HG02759 (cell line): ENCODE results near the gene ATP5PO.
"Not testable (repeated sequence)": the region's sequence is repeated elsewhere in the genome, so short reads cannot be mapped to it uniquely, and the experiment has no call there.

ENCODE experiments used
- ATAC-seq: cut with Tn5 transposase; IDR thresholded peaks from one replicate; pipeline ENCODE4 v1.9.1; 2021; ENCODE audit warnings: mild to moderate bottlenecking, moderate library complexity; ENCODE audit not compliant: unreplicated experiment

The ATP5PO gene

DNA sequence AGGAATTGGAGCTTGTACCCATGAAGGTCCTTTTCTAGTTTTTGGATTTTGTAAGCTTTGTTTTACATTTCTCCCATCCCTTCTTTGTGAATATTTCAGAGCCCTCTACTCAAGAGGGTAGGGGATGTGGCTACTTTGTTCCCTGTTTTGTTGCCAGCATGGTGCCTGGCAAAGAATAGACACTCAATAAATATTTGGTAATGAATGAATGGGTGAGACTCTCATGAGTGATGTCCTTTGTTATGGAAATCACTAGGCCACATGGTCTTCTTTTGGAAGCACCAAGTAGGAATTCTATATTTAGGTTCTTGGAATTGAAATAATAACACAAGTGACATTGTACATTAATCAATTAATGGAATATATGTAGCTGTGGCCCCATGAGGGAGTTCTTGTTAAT lies 26.8 kb upstream of the ATP5PO start:
- no peak for ATAC-seq

DNA sequence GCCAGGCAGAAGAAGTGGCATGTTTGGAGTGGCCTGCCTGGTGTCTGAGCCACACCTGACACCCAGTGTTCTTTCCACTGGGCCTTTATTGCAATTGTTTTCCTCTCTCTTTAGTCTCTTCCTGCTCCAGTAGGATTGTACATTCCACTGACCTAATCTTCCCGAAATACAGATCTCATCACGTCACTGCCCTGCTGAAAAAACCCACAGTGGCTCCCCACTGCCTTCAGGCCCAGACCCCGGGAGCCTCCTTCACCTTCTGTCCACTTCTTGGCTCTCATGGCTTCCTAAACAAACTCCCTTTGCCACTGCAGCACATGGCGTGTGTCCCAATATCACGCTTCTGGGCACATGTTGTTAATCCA lies 25.3 kb upstream of the ATP5PO start:
- no peak for ATAC-seq

DNA sequence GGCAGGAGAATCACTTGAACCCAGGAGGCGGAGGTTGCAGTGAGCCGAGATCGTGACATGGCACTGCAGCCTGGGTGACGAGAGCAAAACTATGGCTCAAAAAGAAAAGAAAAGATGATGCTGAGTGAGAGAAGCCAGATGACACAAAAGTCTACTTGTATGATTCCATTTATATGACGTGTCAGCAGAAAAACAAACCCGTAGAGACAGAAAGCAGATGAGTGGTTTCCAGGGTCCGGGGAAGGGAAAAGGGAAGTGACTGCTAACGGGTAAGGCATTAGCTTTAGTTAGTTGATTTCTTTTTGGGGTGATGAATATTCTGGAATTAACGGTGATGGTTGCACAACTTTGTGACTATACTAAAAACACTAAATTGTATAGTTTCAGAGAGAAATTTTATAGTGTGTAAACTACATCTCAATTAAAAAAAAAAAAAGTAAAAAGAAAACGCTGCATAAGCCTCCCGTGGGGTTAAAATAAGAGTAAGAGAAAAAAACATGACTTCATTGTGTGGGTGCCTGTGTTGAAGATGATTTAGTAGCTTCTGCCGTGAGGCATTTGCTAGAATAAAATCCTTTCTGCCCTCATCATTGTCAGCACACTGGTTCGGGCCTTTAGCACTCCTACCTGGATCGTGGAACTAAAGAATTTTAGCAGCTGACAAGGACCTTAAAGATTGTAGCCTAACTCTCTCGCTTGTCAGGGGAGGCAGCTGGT lies 24.7 kb upstream of the ATP5PO start:
- no peak for ATAC-seq

DNA sequence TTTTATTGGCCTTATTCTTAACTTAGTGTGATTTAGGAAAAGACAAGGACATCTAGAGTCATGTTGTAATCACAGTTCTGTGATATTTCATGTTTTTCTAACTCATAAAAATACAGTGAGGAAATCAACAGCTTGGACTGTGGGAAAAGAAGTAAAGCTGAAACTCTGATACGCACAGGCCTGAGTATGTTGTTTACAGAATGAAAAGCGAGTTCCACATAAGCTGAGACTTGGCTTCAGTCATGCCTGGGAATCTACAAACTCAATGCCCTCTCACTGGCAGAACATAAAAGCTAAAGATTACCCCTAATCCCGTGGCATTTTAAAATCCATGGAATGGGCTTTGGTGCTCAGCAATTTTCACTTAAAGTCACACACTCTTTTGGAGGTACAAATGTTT lies 23.6 kb upstream of the ATP5PO start:
- no peak for ATAC-seq

DNA sequence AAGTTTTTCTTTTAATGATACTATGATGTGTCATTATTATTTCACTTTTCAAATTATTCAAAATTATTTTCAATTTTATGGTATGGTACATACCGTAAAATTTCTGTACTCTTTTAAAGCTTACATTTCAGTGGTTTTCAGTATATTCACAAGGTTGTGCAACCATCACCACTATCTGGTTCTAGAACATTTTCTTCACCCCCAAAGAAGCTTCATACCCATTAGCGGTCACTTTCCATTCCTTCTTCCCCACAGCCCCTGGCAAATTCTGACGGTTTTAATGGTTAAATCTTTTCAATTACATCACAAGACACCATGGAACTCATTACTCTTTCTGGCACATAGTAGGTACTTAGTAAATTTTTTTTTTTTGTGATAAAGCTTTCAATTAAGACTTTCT lies 22.8 kb upstream of the ATP5PO start:
- ATAC-seq = no peak

DNA sequence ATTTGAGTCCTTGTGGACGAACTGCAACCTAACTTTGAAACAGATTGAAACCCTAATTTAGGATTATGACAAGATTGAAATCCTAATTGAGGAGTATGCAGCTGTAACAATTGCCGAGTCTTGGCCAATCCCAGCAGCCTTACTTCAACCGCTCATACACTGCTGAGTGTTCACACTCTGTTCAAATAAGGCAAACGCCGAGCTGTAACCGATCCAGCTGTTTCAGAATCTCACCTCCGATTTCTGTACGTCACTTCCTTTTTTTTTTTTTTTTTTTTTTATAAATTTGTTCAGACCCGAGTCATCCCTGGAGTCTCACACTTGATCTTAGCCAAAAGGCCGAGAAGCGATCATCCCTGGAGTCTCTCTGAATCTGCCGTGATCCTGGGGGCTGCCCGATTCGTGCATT lies 22.3 kb upstream of the ATP5PO start:
- ATAC-seq = no peak

DNA sequence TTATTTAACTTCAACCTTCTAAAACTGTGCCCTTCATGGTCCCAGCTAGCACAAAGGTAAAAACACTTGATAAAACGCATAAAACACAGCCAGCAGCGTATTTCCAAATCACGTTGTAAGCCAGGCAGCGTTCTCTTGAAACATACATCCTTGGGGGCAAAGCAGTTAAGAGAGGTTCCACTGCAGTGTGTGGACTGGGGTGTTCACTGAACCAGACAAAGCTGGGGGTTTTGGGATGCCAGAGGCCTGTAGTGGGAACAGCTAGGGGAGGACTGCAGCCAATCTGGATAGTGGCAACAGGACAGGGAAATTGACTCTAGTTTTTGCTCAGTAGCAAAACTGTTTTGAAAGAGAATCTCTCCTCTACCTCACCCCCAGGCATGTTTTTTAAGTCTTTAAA lies 21.5 kb upstream of the ATP5PO start:
- no peak for ATAC-seq

DNA sequence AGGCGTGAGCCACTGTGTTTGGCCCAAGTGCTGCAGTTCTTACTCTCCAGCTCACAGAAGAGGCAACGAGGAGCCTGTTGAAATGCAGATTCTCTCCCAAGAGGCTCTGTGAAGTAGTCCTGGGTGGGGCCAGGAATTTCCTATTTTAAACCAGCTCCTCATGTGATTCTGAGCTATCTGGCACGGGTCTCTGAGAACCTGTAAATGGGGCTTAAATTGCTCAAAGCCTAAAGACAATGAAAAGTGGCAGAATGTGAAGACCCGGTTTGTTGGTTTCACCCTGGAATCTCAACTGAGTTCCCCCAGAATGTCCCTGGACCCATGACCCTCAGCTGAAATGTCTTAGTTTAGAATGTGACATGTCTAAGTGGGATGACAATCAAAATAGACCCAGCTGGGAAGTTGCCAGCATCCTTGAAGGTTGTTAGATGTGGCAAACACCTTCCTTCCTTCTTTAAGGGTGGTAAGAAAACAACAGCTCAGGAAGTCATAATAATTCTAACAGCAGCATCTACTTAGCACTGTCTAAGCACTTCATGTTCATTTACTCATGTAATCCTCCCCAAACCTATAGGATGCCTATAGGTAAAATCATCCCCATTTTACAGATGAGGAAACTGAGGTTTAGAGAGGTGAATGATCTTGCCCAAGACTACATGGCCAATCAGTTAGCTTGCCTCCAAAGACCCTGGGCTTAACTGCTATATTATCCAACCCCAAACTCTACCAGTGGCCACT lies 20.9 kb upstream of the ATP5PO start:
- ATAC-seq = no peak

DNA sequence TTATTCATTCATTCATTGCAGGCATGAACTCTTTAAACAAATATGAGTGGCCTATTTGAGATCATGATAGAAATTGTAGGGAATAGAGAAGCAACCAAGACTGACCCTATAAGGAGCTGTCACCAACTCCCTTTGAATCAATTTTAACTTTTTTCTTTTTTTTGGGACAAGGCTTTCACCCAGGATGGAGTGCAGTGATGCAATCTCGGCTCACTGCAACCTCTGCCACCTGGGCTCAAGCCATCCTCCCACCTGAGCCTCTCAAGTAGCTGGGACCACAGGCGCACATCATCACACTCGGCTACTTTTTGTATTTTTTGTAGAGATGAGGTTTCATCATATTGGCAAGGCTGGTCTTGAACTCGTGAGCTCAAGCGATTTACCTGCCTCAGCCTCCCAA lies 17.1 kb upstream of the ATP5PO start:
- no peak for ATAC-seq

DNA sequence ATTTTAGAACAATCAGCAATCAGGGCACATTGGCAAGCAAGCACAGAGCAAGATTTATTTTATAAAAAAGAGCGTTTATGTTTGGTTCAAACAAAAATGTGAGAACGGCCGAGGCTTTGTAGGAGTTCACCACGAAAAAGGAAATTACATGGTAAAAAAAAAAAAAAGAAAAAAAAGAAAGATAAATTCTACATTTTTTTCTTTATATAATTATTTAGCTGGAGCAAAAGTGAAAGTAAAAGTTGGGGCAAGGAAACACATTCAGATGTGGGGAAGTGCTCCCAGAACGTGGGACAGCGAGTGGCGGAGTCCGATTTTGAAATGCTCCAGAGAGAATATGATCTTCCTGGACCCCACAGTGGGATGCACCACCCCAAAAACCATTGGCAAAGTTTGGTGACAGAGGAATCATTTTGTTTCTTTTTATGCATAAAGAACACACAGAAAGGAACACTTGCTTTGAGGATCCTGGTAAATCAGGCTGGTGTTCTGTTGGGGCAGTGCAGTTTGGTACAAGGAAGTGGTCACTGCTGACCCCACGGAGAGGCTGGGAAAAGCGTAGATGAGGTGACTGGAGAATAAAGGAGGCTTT lies 16.3 kb upstream of the ATP5PO start:
- no peak for ATAC-seq

DNA sequence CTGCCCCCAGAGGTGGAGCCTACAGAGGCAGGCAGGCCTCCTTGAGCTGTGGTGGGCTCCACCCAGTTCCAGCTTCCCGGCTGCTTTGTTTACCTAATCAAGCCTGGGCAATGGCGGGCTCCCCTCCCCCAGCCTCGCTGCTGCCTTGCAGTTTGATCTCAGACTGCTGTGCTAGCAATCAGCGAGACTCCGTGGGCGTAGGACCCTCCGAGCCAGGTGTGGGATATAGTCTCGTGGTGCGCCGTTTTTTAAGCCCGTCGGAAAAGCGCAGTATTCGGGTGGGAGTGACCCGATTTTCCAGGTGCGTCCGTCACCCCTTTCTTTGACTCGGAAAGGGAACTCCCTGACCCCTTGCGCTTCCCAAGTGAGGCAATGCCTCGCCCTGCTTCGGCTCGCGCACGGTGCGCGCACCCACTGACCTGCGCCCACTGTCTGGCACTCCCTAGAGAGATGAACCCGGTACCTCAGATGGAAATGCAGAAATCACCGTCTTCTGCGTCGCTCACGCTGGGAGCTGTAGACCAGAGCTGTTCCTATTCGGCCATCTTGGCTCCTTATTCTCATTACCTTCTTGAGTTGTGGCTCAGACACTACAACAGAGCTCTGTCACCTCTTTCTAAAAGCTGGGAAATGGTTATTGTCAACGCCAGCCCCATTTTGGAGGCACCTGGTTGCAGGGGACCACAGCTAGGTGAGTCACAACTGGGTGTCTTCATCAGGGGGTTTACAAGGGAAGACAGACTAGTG lies 15.6 kb upstream of the ATP5PO start:
- not testable (repeated sequence) for ATAC-seq

DNA sequence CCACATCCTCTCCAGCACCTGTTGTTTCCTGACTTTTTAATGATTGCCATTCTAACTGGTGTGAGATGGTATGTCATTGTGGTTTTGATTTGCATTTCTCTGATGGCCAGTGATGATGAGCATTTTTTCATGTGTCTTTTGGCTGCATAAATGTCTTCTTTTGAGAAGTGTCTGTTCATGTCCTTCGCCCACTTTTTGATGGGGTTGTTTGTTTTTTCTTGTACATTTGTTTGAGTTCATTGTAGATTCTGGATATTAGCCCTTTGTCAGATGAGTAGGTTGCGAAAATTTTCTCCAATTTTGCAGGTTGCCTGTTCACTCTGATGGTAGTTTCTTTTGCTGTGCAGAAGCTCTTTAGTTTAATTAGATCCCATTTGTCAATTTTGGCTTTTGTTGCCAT lies 10.6 kb upstream of the ATP5PO start:
- ATAC-seq = not testable (repeated sequence)

DNA sequence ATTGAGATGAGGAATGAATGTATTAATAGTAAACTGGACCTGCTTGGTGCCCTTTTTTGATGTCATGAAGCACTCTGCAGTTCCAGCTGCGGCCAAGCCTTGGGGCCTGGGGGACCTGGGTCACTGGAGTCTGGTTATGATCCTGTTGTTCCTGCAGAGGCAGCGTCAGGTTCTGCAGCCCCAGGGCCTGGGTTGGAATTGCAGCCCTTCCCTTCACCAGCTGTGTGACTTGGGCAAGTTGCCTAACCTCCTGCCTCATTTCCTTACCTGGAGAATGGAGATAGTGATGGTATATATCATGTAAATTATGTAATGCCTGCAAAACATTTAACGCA lies 9.1 kb upstream of the ATP5PO start:
- ATAC-seq = no peak

DNA sequence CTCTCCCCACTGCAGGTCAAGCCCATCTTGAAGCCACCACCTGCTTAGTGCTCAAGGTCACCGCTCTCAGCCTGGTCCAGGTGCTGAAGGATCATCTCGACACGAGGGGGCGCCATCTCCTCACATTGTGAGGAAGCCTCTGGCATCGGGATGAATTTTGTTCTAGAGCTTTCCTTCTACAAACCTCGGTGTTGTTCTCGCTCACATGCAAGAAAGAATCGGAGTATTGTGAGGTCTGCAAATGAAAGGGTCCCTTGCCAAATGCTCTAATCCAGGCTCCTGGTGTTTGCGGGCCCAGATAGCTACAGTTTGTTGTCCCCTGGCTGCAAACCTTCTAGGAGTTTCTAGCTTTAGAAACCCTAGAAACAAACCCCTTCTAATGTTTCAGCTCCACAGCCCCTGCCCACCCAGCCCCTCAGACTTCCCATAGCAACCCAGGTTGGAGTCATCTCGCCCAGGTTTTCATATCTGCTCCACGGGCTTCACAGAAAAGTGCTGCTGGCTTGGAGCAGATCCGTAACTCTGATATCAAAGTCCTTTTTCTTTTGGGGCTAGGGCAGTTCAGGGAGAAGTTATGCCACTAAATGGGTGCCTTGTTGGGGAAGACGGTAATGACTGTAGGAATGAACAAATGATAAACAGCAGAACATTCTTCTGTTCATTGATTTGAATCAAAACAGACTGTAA lies 8.6 kb upstream of the ATP5PO start:
- ATAC-seq = peak; percentile 88

DNA sequence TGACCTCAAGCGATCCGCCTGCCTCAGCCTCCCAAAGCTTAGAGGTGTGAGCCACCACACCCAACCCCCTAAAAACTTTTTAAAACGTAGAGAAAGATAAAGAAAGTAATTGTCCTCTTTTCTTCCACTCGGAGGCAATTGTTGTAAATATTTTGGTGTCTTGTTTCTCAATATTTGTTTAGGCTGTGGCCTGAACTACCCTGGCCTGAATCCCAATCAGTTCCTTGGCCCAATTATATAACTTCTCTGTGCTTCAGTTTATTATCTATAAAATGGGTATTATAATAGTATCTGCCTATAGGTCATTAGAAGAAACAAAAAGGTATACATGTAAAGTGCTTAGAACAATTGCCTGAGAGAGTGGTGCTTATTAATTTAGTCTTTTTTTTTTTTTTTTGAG lies 1.8 kb upstream of the ATP5PO start:
- ATAC-seq = no peak

DNA sequence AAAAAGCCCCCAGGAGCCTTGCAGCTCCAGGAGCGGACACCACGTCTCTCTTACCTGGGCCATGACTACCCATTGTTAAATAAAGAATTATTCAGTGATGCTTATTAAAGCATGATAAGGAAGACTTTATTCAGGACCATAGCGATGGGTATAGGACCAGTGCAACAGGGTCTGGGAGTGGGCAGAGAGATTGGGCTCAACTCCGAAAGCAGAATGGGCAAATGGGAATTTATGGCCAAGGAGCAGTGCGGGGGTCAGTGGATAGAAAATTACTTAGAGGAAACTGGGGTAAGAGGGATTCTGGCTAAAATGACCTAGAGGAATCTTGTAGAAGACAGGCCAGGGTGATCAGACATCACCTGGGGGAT lies 580 bp upstream of the ATP5PO start:
- ATAC-seq = no peak

DNA sequence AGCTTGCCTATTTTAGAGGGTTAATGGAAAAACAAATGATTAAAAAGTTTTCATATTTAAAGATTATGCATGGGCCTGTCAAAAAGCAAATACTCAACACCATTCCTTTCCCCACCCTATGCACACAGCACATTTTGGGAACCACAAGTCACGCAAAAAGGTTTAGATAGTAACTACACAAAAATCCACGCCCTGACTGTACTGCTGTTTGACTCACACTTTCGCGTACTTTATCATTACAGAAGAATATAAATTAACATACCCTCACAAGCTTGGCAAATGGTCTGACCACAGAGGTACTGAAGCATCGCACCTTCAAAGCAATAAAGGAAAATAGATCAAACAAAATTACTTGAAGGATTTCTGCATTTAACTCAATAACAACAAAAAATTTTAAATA lies 1.4 kb downstream of the ATP5PO start:
- no peak for ATAC-seq

DNA sequence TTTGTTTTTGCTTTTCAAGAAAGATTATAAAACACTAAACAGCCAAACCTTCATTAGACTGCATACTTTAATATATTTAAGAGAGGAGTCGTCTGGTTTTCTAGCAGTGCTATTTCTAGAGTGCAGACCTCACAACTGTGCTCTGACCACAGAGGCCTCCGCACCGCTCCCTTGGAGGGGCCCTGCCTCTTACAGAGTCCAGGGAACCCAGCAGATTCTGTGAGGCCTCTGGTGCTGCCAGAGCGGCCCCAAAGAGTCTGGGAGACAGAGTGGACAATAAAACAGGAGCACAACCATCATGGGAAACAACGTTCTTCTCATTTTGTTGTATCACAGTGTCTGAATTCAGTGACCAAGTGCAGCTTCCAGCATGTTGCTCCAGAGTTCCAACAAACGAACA lies 5.8 kb downstream of the ATP5PO start:
- ATAC-seq = no peak

DNA sequence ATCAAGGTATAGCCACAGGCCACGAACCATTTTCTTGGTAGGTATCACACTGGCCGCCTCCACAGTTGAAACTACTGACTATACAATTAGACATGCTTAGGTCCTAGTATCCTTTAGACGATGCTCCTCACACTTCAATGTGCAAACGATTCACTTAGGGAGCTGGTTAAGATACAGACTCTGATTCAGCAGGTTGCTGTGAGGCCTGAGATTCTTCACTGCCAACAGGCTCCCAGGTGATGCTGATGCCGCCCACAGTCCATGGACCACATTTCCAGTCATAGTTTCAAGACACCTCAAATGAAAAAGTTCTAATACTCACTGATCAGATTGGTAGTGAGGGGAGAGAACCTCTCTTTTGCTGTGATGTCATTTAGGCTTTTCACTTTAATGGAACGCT lies 6.8 kb downstream of the ATP5PO start:
- no peak for ATAC-seq

DNA sequence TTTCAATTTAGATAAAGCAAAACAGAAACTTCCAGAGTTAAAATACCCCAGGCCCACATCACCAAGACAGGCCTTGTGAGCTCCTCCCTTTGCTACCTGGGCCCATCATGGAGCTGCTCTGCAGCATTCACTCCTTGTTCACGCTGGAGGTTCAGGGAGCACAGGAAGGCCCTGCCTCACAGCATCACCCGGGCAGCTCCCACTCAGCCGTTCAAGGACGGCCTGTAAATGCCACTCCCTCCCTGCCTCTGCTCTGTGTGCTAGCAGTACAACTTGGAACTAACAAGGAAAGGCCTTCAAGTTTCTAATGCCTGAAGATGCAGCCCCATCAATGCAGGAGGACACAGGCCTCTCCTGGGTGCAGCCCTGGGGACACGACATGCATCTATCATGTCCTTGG lies 11.6 kb downstream of the ATP5PO start:
- ATAC-seq = no peak

DNA sequence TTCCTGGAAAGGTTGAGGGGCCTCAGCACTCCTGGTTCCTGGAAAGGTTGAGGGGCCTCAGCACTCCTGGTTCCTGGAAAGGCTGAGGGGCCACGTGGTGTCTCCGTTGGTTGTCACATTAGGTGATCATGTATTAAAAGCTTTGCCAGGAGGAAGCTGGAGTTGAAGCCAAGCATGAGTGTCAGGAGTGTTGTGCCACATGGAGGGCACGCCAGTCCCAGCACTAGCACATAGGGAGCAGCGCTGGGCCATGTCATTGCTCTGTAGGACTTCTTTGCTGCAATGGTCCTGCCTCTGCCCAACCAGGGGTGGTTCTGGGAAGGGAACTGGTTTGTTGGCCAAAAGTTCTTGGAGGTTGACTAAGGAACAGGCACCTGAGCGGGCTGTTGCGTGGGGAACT lies 13.3 kb downstream of the ATP5PO start:
- ATAC-seq = no peak
